Karpas-422 (cell line): ENCODE measurements around the gene SLC43A3. TPM values are rescaled to one million over a fixed set of nuclear protein-coding genes. Genes with fewer than 3 reads are reported as not detected.

Experiments
- DNase-seq: peaks from one replicate; pipeline ENCODE4 v3.0.0-alpha.2; 2015
- H2AFZ ChIP-seq: fragments of 200-600 bp; sonication (generic); 2 replicates; pipeline ENCODE4 v1.6.1; 2014; ENCODE audit warnings: antibody characterized with exemption, low read length, mixed read lengths
- H3K27ac ChIP-seq: fragments of 200-600 bp; sonication (generic); 2 replicates; pipeline ENCODE4 v1.5.1; 2014; ENCODE audit warnings: mild to moderate bottlenecking, low read length, moderate library complexity
- H3K27me3 ChIP-seq: fragments of 200-600 bp; sonication (generic); 2 replicates; pipeline ENCODE4 v1.6.1; 2014; ENCODE audit warnings: low read length, mixed read lengths
- H3K36me3 ChIP-seq: fragments of 200-600 bp; sonication (generic); 2 replicates; pipeline ENCODE4 v1.6.1; 2014; ENCODE audit warnings: low read length, mixed read lengths; ENCODE audit not compliant: insufficient read depth
- H3K4me1 ChIP-seq: fragments of 200-600 bp; sonication (generic); 2 replicates; pipeline ENCODE4 v1.6.1; 2014; ENCODE audit warnings: mild to moderate bottlenecking, low read length, mixed read lengths
- H3K4me2 ChIP-seq: fragments of 200-600 bp; sonication (generic); 2 replicates; pipeline ENCODE4 v1.6.1; 2014; ENCODE audit warnings: low read length, low read depth, mild to moderate bottlenecking; ENCODE audit not compliant: poor library complexity, severe bottlenecking
- H3K4me3 ChIP-seq: fragments of 200-600 bp; sonication (generic); 2 replicates; pipeline ENCODE4 v1.5.1; 2014; ENCODE audit warnings: mild to moderate bottlenecking, antibody characterized with exemption, low read length, mixed read lengths
- H3K79me2 ChIP-seq: fragments of 200-600 bp; sonication (generic); 2 replicates; pipeline ENCODE4 v1.6.1; 2014; ENCODE audit warnings: mild to moderate bottlenecking, low read length, mixed read lengths
- H3K9ac ChIP-seq: fragments of 200-600 bp; sonication (generic); 2 replicates; pipeline ENCODE4 v1.6.0; 2014; ENCODE audit warnings: low read length
- H3K9me2 ChIP-seq: fragments of 200-600 bp; sonication (generic), shearing (Covaris generic); replicated peaks from 2 replicates; pipeline ENCODE4 v1.6.0; 2014; ENCODE audit warnings: mild to moderate bottlenecking, low read length, moderate library complexity; ENCODE audit not compliant: insufficient read depth
- H3K9me3 ChIP-seq: fragments of 300-700, 200-600 bp; sonication (generic); 2 replicates; pipeline ENCODE4 v1.6.1; 2014; ENCODE audit warnings: low read length, mixed read lengths
- H4K20me1 ChIP-seq: fragments of 200-600 bp; sonication (generic); 2 replicates; pipeline ENCODE4 v1.6.1; 2014; ENCODE audit warnings: mild to moderate bottlenecking, antibody characterized with exemption, low read length, low read depth; ENCODE audit not compliant: insufficient read depth
- total RNA-seq: library from RNA; depleted of rRNA; stranded (reverse); fragments of >200 nt; shearing (Covaris generic); gene quantifications from 2 replicates; pipeline ENCODE4 v1.2.3, GENCODE V29; 2014; ENCODE audit warnings: low replicate concordance

Gene SLC43A3
- total RNA-seq, 1 experiment from 2014 or later: 69.3 TPM

DNA sequence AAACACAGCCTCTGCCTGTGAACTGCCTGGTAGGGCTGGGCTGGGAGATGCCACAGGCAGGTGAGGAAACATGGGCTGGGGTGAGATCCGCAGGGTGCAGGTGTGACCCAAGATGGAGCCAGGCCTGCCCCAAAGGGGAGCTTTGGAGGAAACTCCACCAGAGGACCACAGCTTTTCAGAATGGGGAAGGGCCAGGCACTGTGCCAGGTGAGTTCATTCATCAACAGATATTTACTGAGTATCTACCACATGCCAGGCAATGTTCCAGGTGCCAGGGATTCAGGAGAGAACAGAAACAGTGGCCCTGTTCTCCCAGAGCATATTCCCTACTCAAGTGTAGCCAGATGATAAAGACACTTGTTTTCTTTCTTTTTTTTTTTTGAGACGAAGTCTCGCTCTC lies 44.6 kb upstream of the SLC43A3 start:
- Histone ChIP-seq H3K9me3 (no peaks in the 10 kb centered on the region), H3K27me3 (no peaks in the 10 kb centered on the region), H3K4me2 (no peak overlapping the region), H3K9ac (no peak overlapping the region), H3K27ac (no peak overlapping the region), H3K4me3 (no peak overlapping the region), H4K20me1 (no peaks in the 10 kb centered on the region), H3K9me2 (no peaks in the 10 kb centered on the region), H2AFZ (no peak overlapping the region), H3K79me2 (no peaks in the 10 kb centered on the region), H3K4me1 (peaks cover 9% of the 10 kb centered on the region), H3K36me3 (no peaks in the 10 kb centered on the region)
- DNase-seq: no peak

GRCh38 chr11:57469268-57469667 lies 42.3 kb upstream of the SLC43A3 start:
- no peak overlapping the region for H3K9ac ChIP-seq
- no peaks in the 10 kb centered on the region for H3K79me2 ChIP-seq
- H3K4me2 ChIP-seq: no peak overlapping the region
- H2AFZ ChIP-seq: no peak overlapping the region
- no peak for DNase-seq
- no peaks in the 10 kb centered on the region for H3K9me2 ChIP-seq
- no peak overlapping the region for H3K27ac ChIP-seq
- H4K20me1 ChIP-seq: no peaks in the 10 kb centered on the region
- no peaks in the 10 kb centered on the region for H3K9me3 ChIP-seq
- H3K4me1 ChIP-seq: no peaks in the 10 kb centered on the region
- no peak overlapping the region for H3K4me3 ChIP-seq
- no peaks in the 10 kb centered on the region for H3K27me3 ChIP-seq
- H3K36me3 ChIP-seq: no peaks in the 10 kb centered on the region

DNA sequence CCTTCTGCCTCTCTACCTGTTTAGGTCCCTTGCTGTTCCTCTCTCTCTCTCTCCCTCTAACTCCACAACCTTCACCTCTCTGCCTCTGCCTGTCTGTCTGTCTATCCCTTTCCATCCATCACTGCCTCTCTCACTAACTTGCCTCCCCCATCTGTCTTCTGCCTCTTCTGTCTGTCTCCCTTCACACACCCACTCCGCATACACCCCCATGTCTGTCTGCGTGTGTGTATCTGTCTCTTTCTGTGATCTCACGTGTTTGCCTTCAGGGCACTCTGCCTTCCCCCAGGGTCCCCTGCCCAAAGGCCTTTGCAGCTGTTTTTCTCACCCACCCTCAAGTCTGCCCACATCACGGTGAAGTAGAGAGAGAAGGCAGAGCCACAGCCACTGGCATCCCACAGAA lies 41.4 kb upstream of the SLC43A3 start:
- Histone ChIP-seq H3K9ac (no peak overlapping the region), H3K9me3 (no peaks in the 10 kb centered on the region), H3K36me3 (no peaks in the 10 kb centered on the region), H4K20me1 (no peaks in the 10 kb centered on the region), H3K79me2 (no peaks in the 10 kb centered on the region), H3K27me3 (no peaks in the 10 kb centered on the region), H2AFZ (no peak overlapping the region), H3K4me2 (no peak overlapping the region), H3K9me2 (no peaks in the 10 kb centered on the region), H3K4me1 (no peaks in the 10 kb centered on the region), H3K4me3 (no peak overlapping the region), H3K27ac (no peak overlapping the region)
- no peak for DNase-seq

DNA sequence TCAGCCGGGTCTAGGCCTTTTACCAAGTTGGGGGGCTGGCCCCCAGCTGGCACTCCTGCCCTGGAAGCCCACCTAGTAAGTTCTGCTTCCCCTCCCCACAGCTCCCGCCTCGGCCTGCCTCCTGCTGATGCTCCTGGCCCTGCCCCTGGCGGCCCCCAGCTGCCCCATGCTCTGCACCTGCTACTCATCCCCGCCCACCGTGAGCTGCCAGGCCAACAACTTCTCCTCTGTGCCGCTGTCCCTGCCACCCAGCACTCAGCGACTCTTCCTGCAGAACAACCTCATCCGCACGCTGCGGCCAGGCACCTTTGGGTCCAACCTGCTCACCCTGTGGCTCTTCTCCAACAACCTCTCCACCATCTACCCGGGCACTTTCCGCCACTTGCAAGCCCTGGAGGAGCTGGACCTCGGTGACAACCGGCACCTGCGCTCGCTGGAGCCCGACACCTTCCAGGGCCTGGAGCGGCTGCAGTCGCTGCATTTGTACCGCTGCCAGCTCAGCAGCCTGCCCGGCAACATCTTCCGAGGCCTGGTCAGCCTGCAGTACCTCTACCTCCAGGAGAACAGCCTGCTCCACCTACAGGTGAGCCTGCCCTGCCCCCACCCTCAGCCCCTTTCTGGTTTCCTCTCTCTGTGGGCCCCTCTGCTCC lies 40.7 kb upstream of the SLC43A3 start:
- no peak overlapping the region for H3K4me3 ChIP-seq
- no peak overlapping the region for H3K9ac ChIP-seq
- no peak for DNase-seq

DNA sequence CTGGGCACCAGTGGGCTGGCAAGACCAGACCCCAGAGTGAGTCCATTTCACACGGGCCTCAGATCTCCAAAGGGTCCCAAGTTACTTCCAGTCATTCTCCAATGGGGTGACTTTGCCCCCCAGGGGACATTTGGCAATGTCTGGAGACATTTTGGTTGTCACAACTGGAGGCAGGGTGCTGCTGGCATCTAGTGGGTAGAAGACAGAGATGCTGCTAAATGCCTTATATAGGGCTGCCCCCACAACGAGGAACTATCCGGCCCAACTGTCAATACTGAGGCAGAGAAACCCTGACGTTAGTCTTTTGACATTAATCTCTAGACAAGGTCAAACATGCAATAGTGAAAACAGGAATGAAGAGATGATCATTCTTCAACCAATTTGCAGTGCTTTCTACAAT lies 39.8 kb upstream of the SLC43A3 start:
- Histone ChIP-seq H3K4me1 (no peaks in the 10 kb centered on the region), H3K4me3 (no peak overlapping the region), H4K20me1 (no peaks in the 10 kb centered on the region), H3K27ac (no peak overlapping the region), H3K9me3 (no peaks in the 10 kb centered on the region), H3K9me2 (no peaks in the 10 kb centered on the region), H2AFZ (no peak overlapping the region), H3K9ac (no peak overlapping the region), H3K79me2 (no peaks in the 10 kb centered on the region), H3K36me3 (no peaks in the 10 kb centered on the region), H3K4me2 (no peak overlapping the region), H3K27me3 (no peaks in the 10 kb centered on the region)
- DNase-seq: no peak

More for the DNA sequence above, 40.7 kb upstream of the SLC43A3 start:
- no peaks in the 10 kb centered on the region for H4K20me1 ChIP-seq
- H3K4me2 ChIP-seq: no peak overlapping the region
- H3K9me3 ChIP-seq: no peaks in the 10 kb centered on the region
- no peak overlapping the region for H3K27ac ChIP-seq
- H3K27me3 ChIP-seq: no peaks in the 10 kb centered on the region
- H3K4me1 ChIP-seq: no peaks in the 10 kb centered on the region
- H2AFZ ChIP-seq: no peak overlapping the region
- no peaks in the 10 kb centered on the region for H3K79me2 ChIP-seq
- H3K36me3 ChIP-seq: no peaks in the 10 kb centered on the region
- no peaks in the 10 kb centered on the region for H3K9me2 ChIP-seq

GRCh38 chr11:57464539-57465181 lies 37.7 kb upstream of the SLC43A3 start:
- Histone ChIP-seq H3K27ac (no peak overlapping the region), H3K36me3 (no peaks in the 10 kb centered on the region), H3K4me1 (peaks cover 14% of the 10 kb centered on the region), H3K79me2 (no peaks in the 10 kb centered on the region), H3K27me3 (no peaks in the 10 kb centered on the region), H2AFZ (no peak overlapping the region), H3K9me2 (no peaks in the 10 kb centered on the region), H3K4me3 (no peak overlapping the region), H3K4me2 (no peak overlapping the region), H4K20me1 (no peaks in the 10 kb centered on the region), H3K9me3 (no peaks in the 10 kb centered on the region), H3K9ac (no peak overlapping the region)
- no peak for DNase-seq

- Histone ChIP-seq H3K9ac (no peak overlapping the region), H4K20me1 (no peaks in the 10 kb centered on the region), H3K4me3 (no peak overlapping the region), H3K4me2 (no peak overlapping the region), H3K27ac (no peak overlapping the region), H3K79me2 (no peaks in the 10 kb centered on the region), H3K27me3 (no peaks in the 10 kb centered on the region), H2AFZ (no peak overlapping the region), H3K4me1 (peaks cover 21% of the 10 kb centered on the region), H3K36me3 (no peaks in the 10 kb centered on the region), H3K9me2 (no peaks in the 10 kb centered on the region), H3K9me3 (no peaks in the 10 kb centered on the region)
- no peak for DNase-seq
Observed at GRCh38 chr11:57463671-57464538, 37.0 kb upstream of the SLC43A3 start.

DNA sequence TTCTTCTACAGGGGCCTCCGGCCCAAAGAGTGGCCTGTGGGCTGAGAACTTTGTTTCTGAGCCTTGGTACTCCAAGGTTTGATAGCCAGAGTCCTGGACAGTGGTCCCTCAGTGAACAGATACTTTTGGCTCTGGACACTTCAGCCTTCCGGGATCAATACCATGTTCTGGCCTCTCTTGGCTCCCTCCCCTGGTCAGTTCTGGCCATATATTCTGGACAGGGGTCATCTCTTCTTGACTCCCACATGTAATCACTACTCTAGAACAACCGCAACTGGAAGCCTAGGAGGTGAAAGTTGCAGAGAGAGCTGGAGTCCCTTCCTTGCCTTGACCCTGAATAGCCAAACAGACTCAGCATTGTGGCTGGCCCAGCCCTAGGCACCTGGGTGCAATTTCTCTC lies 35.7 kb upstream of the SLC43A3 start:
- Histone ChIP-seq H3K79me2 (no peaks in the 10 kb centered on the region), H3K9me2 (no peaks in the 10 kb centered on the region), H3K27ac (no peak overlapping the region), H3K9ac (no peak overlapping the region), H3K9me3 (no peaks in the 10 kb centered on the region), H2AFZ (no peak overlapping the region), H3K27me3 (no peaks in the 10 kb centered on the region), H3K36me3 (no peaks in the 10 kb centered on the region), H4K20me1 (0 out of 2 replicates have a peak, but pooled peaks cover 2% of the 10 kb centered on the region), H3K4me3 (no peak overlapping the region), H3K4me2 (no peak overlapping the region), H3K4me1 (peaks cover 33% of the 10 kb centered on the region)
- no peak for DNase-seq
